Measurements from ENCODE around the gene CCDC12.

The CCDC12 gene

GRCh38 chr3:47020311-47020710 lies 43.8 kb upstream of the CCDC12 start:
- Histone ChIP-seq H3K9ac (ENCODE audit: low read length) (no peak overlapping the region), H3K4me2 (ENCODE audit: low read depth, low read length, poor library complexity, severe bottlenecking) (no peak overlapping the region), H3K27ac (ENCODE audit: low read depth, low read length) (no peak overlapping the region), H2AFZ (ENCODE audit: low read depth, low read length, severe bottlenecking) (no peak overlapping the region), H3K4me3 (ENCODE audit: insufficient read depth, low read length, poor library complexity, severe bottlenecking) (no peak overlapping the region), H3F3A (ENCODE audit: insufficient read depth) (no peaks in the 10 kb centered on the region), H3K27me3 (ENCODE audit: low read length) (no peaks in the 10 kb centered on the region), H3K9me3 (ENCODE audit: insufficient read depth, low read length) (no peaks in the 10 kb centered on the region), H3K79me2 (ENCODE audit: insufficient read depth, low read length) (peaks cover 14% of the 10 kb centered on the region; the same call in 1 of the 2 replicates), H3K36me3 (ENCODE audit: low read length) (peaks cover 5% of the 10 kb centered on the region; the same call in 1 of the 2 replicates), H4K20me1 (ENCODE audit: low read depth, low read length) (no peaks in the 10 kb centered on the region), H3K9me2 (replicated peaks; ENCODE audit: insufficient read depth, low read length) (no peaks in the 10 kb centered on the region)
- TF ChIP-seq EZH2phosphoT487 (conservative IDR thresholded peaks at IDR 0.05; ENCODE audit: low read length) (no peak), CTCF (IDR thresholded peaks at IDR 0.05; ENCODE audit: insufficient read depth, low read length, poor library complexity, severe bottlenecking) (no peak)

GRCh38 chr3:47019201-47019600 lies 42.7 kb upstream of the CCDC12 start:
- no peak for TF ChIP-seq EZH2phosphoT487 (conservative IDR thresholded peaks at IDR 0.05; ENCODE audit: low read length)
- TF ChIP-seq CTCF (IDR thresholded peaks at IDR 0.05; ENCODE audit: insufficient read depth, low read length, poor library complexity, severe bottlenecking) = no peak
- Histone ChIP-seq H3K36me3 (ENCODE audit: low read length) (peaks cover 5% of the 10 kb centered on the region; the same call in 1 of the 2 replicates), H3K9me2 (replicated peaks; ENCODE audit: insufficient read depth, low read length) (no peaks in the 10 kb centered on the region), H3K4me2 (ENCODE audit: low read depth, low read length, poor library complexity, severe bottlenecking) (no peak overlapping the region), H3K27me3 (ENCODE audit: low read length) (no peaks in the 10 kb centered on the region), H3K79me2 (ENCODE audit: insufficient read depth, low read length) (peaks cover 4% of the 10 kb centered on the region; the same call in 1 of the 2 replicates), H3K9me3 (ENCODE audit: insufficient read depth, low read length) (no peaks in the 10 kb centered on the region), H3K4me3 (ENCODE audit: insufficient read depth, low read length, poor library complexity, severe bottlenecking) (no peak overlapping the region), H3K27ac (ENCODE audit: low read depth, low read length) (no peak overlapping the region), H3K9ac (ENCODE audit: low read length) (no peak overlapping the region), H3F3A (ENCODE audit: insufficient read depth) (no peaks in the 10 kb centered on the region), H4K20me1 (ENCODE audit: low read depth, low read length) (no peaks in the 10 kb centered on the region), H2AFZ (ENCODE audit: low read depth, low read length, severe bottlenecking) (no peak overlapping the region)

GRCh38 chr3:47018269-47018611 lies 41.7 kb upstream of the CCDC12 start:
- H3K9ac ChIP-seq (ENCODE audit: low read length) = no peak overlapping the region
- no peaks in the 10 kb centered on the region for H3K27me3 ChIP-seq (ENCODE audit: low read length)
- no peaks in the 10 kb centered on the region; the same call in 1 of the 2 replicates for H3K79me2 ChIP-seq (ENCODE audit: insufficient read depth, low read length)
- no peaks in the 10 kb centered on the region for H3F3A ChIP-seq (ENCODE audit: insufficient read depth)
- H3K9me2 ChIP-seq (replicated peaks; ENCODE audit: insufficient read depth, low read length) = no peaks in the 10 kb centered on the region
- no peak overlapping the region for H3K4me3 ChIP-seq (ENCODE audit: insufficient read depth, low read length, poor library complexity, severe bottlenecking)
- TF ChIP-seq EZH2phosphoT487 (conservative IDR thresholded peaks at IDR 0.05; ENCODE audit: low read length) (no peak), CTCF (IDR thresholded peaks at IDR 0.05; ENCODE audit: insufficient read depth, low read length, poor library complexity, severe bottlenecking) (no peak)
- H4K20me1 ChIP-seq (ENCODE audit: low read depth, low read length) = no peaks in the 10 kb centered on the region
- no peak overlapping the region for H3K4me2 ChIP-seq (ENCODE audit: low read depth, low read length, poor library complexity, severe bottlenecking)
- no peak overlapping the region for H2AFZ ChIP-seq (ENCODE audit: low read depth, low read length, severe bottlenecking)
- no peak overlapping the region for H3K27ac ChIP-seq (ENCODE audit: low read depth, low read length)
- H3K36me3 ChIP-seq (ENCODE audit: low read length) = peaks cover 5% of the 10 kb centered on the region; the same call in 1 of the 2 replicates
- H3K9me3 ChIP-seq (ENCODE audit: insufficient read depth, low read length) = no peaks in the 10 kb centered on the region

Data from SU-DHL-6 (cell line).